Sigmoid colon (tissue), 7 donors: ENCODE results near the gene CASP7. TPM values are rescaled to one million over a fixed set of nuclear protein-coding genes. Genes with fewer than 3 reads are reported as not detected.

Source experiments
- DNase-seq: peaks from one replicate; pipeline ENCODE4 v3.0.0-alpha.2; 2019
- H3K27ac ChIP-seq, 4 donors: fragments of 200-600 bp; sonication (generic); one replicate each; pipeline ENCODE4 v1.5.1; 2016 to 2019; ENCODE audit warnings: mild to moderate bottlenecking in 1 of 4
- H3K27me3 ChIP-seq, 3 donors: fragments of 200-600 bp; sonication (generic); one replicate each; pipeline ENCODE4 v1.5.1; 2019; ENCODE audit warnings: mild to moderate bottlenecking in 1 of 3
- H3K36me3 ChIP-seq, 4 donors: fragments of 200-600 bp; sonication (generic); one replicate each; pipeline ENCODE4 v1.5.1; 2016 to 2019
- H3K4me1 ChIP-seq, 4 donors: fragments of 200-600 bp; sonication (generic); one replicate each; pipeline ENCODE4 v1.5.1; 2017 to 2019
- H3K4me3 ChIP-seq, 4 donors: fragments of 200-600 bp; sonication (generic); one replicate each; pipeline ENCODE4 v1.5.1; 2017 to 2019; ENCODE audit warnings: mild to moderate bottlenecking in 2 of 4, moderate library complexity in 1 of 4
- H3K9me3 ChIP-seq, 4 donors: fragments of 200-600 bp in 3 of 4; sonication (generic) in 3 of 4; one replicate each; pipeline versions ENCODE4 v1.5.1 to v1.6.1; 2013 to 2019
- EP300 ChIP-seq, 4 donors: sonication (generic); formaldehyde crosslinking; IDR thresholded peaks; one replicate each; pipeline ENCODE4 v1.6.1; 2017; ENCODE audit warnings: antibody characterized with exemption in 4 of 4
- POLR2A ChIP-seq, 2 donors: fragments of 450-650 bp; IDR thresholded peaks; one replicate each; pipeline ENCODE4 v1.6.1; 2016; ENCODE audit warnings: antibody characterized with exemption in 2 of 2, mild to moderate bottlenecking in 2 of 2, moderate library complexity in 2 of 2
- POLR2AphosphoS5 ChIP-seq, 4 donors: sonication (generic); formaldehyde crosslinking; IDR thresholded peaks; one replicate each; pipeline ENCODE4 v1.6.1; 2017; ENCODE audit warnings: antibody characterized with exemption in 4 of 4
- WGBS, 2 donors: extraction: QIAGEN DNeasy Blood & Tissue Kit; methylation state at CpG; one replicate each; pipeline ENCODE4 v1.1.7; 2013; 5-methylcytosine and 5-hydroxymethylcytosine counted together
- intact Hi-C: fragments of 100-400 bp; cut with DNase I; formaldehyde crosslinking; loops from one replicate; pipeline ENCODE4 v1.15.1; 2023
- polyA plus RNA-seq, 3 donors: library from polyadenylated mRNA; stranded (reverse); fragments of 200-250 nt; gene quantifications; one replicate each; pipeline ENCODE4 v1.2.3, GENCODE V29; 2013
- total RNA-seq, 4 donors: library from RNA; depleted of rRNA; stranded (reverse); fragments of >200 nt; gene quantifications; one replicate each; pipeline ENCODE4 v1.1.0, GENCODE V29; 2016
- TF ChIP-seq, protein P1 (sequence below), 4 experiments: fragments of 450-650 bp in 3 of 4; fragments of 200-600 bp in 1 of 4; IDR thresholded peaks; one replicate each; pipeline ENCODE4 v1.5.1; 2016 to 2019; ENCODE audit warnings: antibody characterized with exemption in 4 of 4, mild to moderate bottlenecking in 3 of 4, moderate library complexity in 2 of 4
- donor health status: healthy with polysubstance abuse.
- donor health status: Bipolar disorder and iron deficiency.
- donor health status: healthy.

Gene CASP7
- total and polyA plus RNA-seq, 7 donors, result 11.4 to 338 (median 17.8) TPM

DNA sequence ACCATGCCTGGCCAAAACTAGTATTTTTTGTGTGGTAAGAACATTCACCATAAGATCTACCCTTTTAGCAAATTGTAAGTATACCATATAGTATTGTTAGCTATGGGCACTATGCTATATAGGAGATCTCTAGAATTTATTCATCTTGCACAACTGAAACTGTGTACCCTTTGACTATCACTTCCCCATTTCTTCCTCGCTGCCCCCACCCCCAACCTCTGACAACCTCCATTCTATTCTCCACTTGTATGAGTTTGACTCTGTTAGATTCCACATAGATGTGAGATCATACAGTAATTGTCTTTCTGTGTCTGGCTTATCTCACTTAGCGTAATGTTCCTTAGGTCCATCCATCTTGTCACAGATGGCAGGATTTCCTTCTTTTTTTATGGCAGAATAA, 3.6 kb downstream of the CASP7 start:
- Histone ChIP-seq H3K4me1 (peaks cover 2 to 22% (median 17%) of the 10 kb centered on the region in 4 donors), H3K4me3 (no peak overlapping the region), H3K36me3 (no peaks in the 10 kb centered on the region), H3K27me3 (no peaks in the 10 kb centered on the region), H3K9me3 (peaks cover 0 to 4% (median 0%) of the 10 kb centered on the region in 4 donors), H3K27ac (no peak overlapping the region)
- intact Hi-C loops, result loop anchor here (5.0 kb wide), 2 partner anchors 169 to 489 kb away; partner anchors contain the start of genes CCDC186, DCLRE1A and NHLRC2
- TF ChIP-seq, protein P1, sequence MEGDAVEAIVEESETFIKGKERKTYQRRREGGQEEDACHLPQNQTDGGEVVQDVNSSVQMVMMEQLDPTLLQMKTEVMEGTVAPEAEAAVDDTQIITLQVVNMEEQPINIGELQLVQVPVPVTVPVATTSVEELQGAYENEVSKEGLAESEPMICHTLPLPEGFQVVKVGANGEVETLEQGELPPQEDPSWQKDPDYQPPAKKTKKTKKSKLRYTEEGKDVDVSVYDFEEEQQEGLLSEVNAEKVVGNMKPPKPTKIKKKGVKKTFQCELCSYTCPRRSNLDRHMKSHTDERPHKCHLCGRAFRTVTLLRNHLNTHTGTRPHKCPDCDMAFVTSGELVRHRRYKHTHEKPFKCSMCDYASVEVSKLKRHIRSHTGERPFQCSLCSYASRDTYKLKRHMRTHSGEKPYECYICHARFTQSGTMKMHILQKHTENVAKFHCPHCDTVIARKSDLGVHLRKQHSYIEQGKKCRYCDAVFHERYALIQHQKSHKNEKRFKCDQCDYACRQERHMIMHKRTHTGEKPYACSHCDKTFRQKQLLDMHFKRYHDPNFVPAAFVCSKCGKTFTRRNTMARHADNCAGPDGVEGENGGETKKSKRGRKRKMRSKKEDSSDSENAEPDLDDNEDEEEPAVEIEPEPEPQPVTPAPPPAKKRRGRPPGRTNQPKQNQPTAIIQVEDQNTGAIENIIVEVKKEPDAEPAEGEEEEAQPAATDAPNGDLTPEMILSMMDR (IDR thresholded peaks at IDR 0.05), result no peak
- TF ChIP-seq EP300 (IDR thresholded peaks at IDR 0.05), result no peak
- no peak for TF ChIP-seq POLR2A (IDR thresholded peaks at IDR 0.05)
- TF ChIP-seq POLR2AphosphoS5 (IDR thresholded peaks at IDR 0.05), result no peak
- DNase-seq, result no peak
- 85 to 92% methylated on average over 2 of the region's 2 CpGs for WGBS, 2 donors

DNA sequence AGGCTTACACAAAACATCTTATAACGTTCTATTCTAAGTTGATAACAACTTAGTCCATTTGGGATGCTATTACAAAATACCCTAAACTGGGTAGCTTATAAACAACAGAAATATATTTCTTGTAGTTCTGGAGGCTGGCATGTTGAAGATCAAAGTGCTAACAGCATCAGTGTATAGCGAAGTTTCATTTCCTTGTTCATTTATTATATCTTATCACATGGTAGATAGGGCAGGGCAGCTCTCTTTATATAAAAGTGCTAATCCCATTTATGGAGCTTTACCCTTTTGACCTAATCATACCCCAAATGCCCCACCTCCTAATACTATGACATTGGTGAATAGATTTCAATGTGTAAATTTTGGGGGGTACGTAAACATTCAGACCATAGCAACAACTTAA, 6.3 kb downstream of the CASP7 start:
- no peak for DNase-seq
- TF ChIP-seq EP300 (IDR thresholded peaks at IDR 0.05) (no peak), POLR2AphosphoS5 (IDR thresholded peaks at IDR 0.05) (no peak), POLR2A (IDR thresholded peaks at IDR 0.05) (no peak)
- TF ChIP-seq, protein P1 (IDR thresholded peaks at IDR 0.05), result no peak
- intact Hi-C loops, result no loop called here
- Histone ChIP-seq H3K36me3 (no peaks in the 10 kb centered on the region), H3K27me3 (no peaks in the 10 kb centered on the region), H3K4me1 (peaks cover 0 to 15% (median 10%) of the 10 kb centered on the region in 4 donors), H3K9me3 (peaks cover 0 to 4% (median 0%) of the 10 kb centered on the region in 4 donors), H3K27ac (no peak overlapping the region), H3K4me3 (no peak overlapping the region)
- WGBS, 2 donors, result 49 to 82% methylated on average over 3 of the region's 3 CpGs

DNA sequence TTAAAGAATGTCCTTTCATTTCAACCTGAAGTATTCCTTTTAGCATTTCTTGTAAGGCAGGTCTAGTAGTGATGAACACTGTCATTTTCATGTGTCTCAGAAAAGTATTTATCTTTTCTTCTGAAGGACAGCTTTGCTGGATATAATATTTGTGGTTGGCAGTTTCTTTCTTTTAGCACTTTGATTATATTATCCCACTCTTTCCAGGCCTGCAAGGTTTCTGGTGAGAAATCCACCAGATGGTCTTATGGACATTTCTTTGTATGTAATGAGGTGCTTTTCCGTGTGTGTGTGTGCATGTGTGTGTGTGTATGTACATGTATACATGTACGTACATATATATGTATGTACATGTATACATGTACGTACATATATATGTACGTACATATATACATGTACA, 7.3 kb downstream of the CASP7 start:
- WGBS, 2 donors, result 95 to 97% methylated on average over 4 of the region's 4 CpGs
- Histone ChIP-seq H3K36me3 (peaks cover 0 to 4% (median under 1%) of the 10 kb centered on the region in 4 donors), H3K4me3 (no peak overlapping the region), H3K4me1 (peaks cover 0 to 5% (median 1%) of the 10 kb centered on the region in 4 donors), H3K9me3 (peaks cover 0 to 4% (median 0%) of the 10 kb centered on the region in 4 donors), H3K27ac (no peak overlapping the region), H3K27me3 (no peaks in the 10 kb centered on the region)
- DNase-seq, result no peak
- TF ChIP-seq EP300 (IDR thresholded peaks at IDR 0.05) (no peak), POLR2AphosphoS5 (IDR thresholded peaks at IDR 0.05) (no peak), POLR2A (IDR thresholded peaks at IDR 0.05) (no peak)
- TF ChIP-seq, protein P1 (IDR thresholded peaks at IDR 0.05), result no peak
- intact Hi-C loops, result no loop called here

DNA sequence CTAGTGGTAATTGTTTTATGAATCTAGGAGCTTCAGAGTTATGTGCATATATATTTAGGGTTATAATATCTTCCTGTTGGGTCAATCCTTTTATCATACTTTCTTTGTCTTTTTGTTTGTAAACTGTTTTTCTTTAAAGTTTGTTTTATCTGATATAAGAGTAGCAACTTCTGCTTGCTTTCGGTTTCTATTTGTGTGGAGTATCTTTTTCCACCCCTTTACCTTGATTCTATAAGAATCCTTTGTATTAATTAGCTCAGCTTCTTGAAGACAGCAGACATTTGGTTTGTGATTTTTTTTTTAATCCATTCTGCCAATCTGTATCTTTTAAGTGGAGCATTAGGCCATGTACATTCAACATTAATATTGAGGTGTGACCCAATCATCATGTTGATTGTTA, 9.3 kb downstream of the CASP7 start:
- H3K27ac ChIP-seq, result no peak overlapping the region
- H3K27me3 ChIP-seq, result no peaks in the 10 kb centered on the region
- WGBS, 2 donors, result 69 to 91% methylated on average over 1 of the region's 1 CpG
- DNase-seq, result no peak
- intact Hi-C loops, result no loop called here
- no peaks in the 10 kb centered on the region for H3K4me1 ChIP-seq
- no peak overlapping the region for H3K4me3 ChIP-seq
- H3K36me3 ChIP-seq, result peaks cover 0 to 21% (median 9%) of the 10 kb centered on the region in 4 donors
- H3K9me3 ChIP-seq, result peaks cover 0 to 8% (median 4%) of the 10 kb centered on the region in 4 donors
- TF ChIP-seq, protein P1 (IDR thresholded peaks at IDR 0.05), result no peak
- TF ChIP-seq POLR2A (IDR thresholded peaks at IDR 0.05), result no peak
- no peak for TF ChIP-seq EP300 (IDR thresholded peaks at IDR 0.05)
- TF ChIP-seq POLR2AphosphoS5 (IDR thresholded peaks at IDR 0.05), result no peak

DNA sequence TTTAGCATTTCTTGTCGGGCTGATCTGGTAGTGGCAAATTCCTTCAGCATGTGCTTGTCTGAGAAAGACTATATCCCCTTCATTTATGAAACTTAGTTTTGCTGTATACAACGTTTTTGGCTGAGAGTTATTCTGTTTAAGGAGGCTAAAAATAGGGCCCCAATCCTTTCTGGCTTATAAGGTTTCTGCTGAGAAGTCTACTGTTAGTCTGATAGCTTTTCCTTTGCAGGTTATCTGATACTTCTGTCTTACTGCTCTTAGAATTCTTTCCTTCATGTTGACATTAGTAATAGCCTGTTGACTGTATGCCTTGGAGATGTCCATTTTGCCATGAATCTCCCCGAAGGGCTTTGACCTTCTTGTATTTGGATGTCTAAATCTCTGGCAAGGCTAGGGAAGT, 9.9 kb downstream of the CASP7 start:
- no peak overlapping the region for H3K27ac ChIP-seq
- H3K4me1 ChIP-seq, result no peaks in the 10 kb centered on the region
- H3K36me3 ChIP-seq, result peaks cover 0 to 21% (median 9%) of the 10 kb centered on the region in 4 donors
- 75 to 80% methylated on average over 3 of the region's 3 CpGs for WGBS, 2 donors
- H3K9me3 ChIP-seq, result peaks cover 0 to 6% (median 3%) of the 10 kb centered on the region in 4 donors
- no peaks in the 10 kb centered on the region for H3K27me3 ChIP-seq
- intact Hi-C loops, result no loop called here
- TF ChIP-seq POLR2AphosphoS5 (IDR thresholded peaks at IDR 0.05) (no peak), POLR2A (IDR thresholded peaks at IDR 0.05) (no peak)
- no peak overlapping the region for H3K4me3 ChIP-seq
- no peak for DNase-seq
